HCT116 (cell line): ENCODE results near the gene PPP1R36. TPM values are rescaled to one million over a fixed set of nuclear protein-coding genes. Genes with fewer than 3 reads are reported as not detected.

Experiments used
- ATAC-seq: fragments of 200-7000 bp; cut with Tn5 transposase; 2 replicates; pipeline ENCODE4 v1.9.1; 2020; ENCODE audit warnings: mild to moderate bottlenecking, moderate library complexity
- BruUV-seq: library from RNA; stranded (reverse); fragments of 400-500 nt; replicated peaks from 2 replicates; lab custom pipeline; 2021; lab: Mats Ljungman, UMichigan
- CTCF ChIA-PET: fragments of 300-600 bp; sonication (Branson Sonifier 250); formaldehyde crosslinking; loops from one replicate; lab custom pipeline; 2021; ENCODE audit warnings: antibody characterized with exemption; lab: Charles Lee
- POLR2A ChIA-PET: fragments of 300-600, 350-600 bp; sonication (Branson Sonifier 250); formaldehyde crosslinking; loops from one replicate; lab custom pipeline; 2021; ENCODE audit warnings: antibody characterized with exemption; lab: Charles Lee
- RAD21 ChIA-PET, 2 experiments: fragments of 300-600 bp; sonication (Branson Sonifier 250); formaldehyde crosslinking; loops; one replicate each; lab custom pipeline; 2023; ENCODE audit warnings: low total read pairs in 2 of 2; ENCODE audit not compliant: uncharacterized antibody in 2 of 2, unreplicated experiment in 2 of 2, low non-redundant PET in 1 of 2; lab: Charles Lee
- DNase-seq: peaks from one replicate; pipeline ENCODE4 v3.0.0-alpha.2; 2010; ENCODE audit warnings: low read depth, low spot score
- H2AFZ ChIP-seq: fragments of 200-600 bp; shearing (Covaris generic), sonication (generic); 2 replicates; pipeline ENCODE4 v1.6.1; 2017; ENCODE audit warnings: low read depth, mixed run types, mixed read lengths, antibody characterized with exemption, low read length; ENCODE audit not compliant: poor library complexity, severe bottlenecking
- H3K27ac ChIP-seq: 2 replicates; pipeline ENCODE4 v1.5.1; 2012; ENCODE audit warnings: low read depth, low read length
- H3K27me3 ChIP-seq: fragments of 200-600 bp; sonication (generic); 2 replicates; pipeline ENCODE4 v1.6.1; 2016; ENCODE audit warnings: mixed run types, low read length, mixed read lengths; ENCODE audit not compliant: insufficient read depth
- H3K36me3 ChIP-seq, 2 experiments: fragments of 200-500 bp in 1 of 2; fragments of 200-600 bp in 1 of 2; sonication (Bioruptor generic) in 1 of 2; sonication (generic) in 1 of 2; 2 replicates each; pipeline versions ENCODE4 v1.5.1 to v1.6.1; 2014 to 2016; ENCODE audit warnings: low read length in 2 of 2, inconsistent platforms in 1 of 2, mixed read lengths in 1 of 2, mixed run types in 1 of 2; ENCODE audit not compliant: insufficient read depth in 2 of 2, control insufficient read depth in 1 of 2
- H3K4me1 ChIP-seq, 2 experiments: fragments of 200-600 bp in 1 of 2; sonication (generic) in 1 of 2; 2 replicates each; pipeline versions ENCODE4 v1.5.1 to v1.6.1; 2012 to 2017; ENCODE audit warnings: low read length in 2 of 2, inconsistent platforms in 1 of 2, mild to moderate bottlenecking in 1 of 2, mixed read lengths in 1 of 2, mixed run types in 1 of 2, moderate library complexity in 1 of 2; ENCODE audit not compliant: insufficient read depth in 2 of 2, control insufficient read depth in 1 of 2
- H3K4me2 ChIP-seq: fragments of 200-600 bp; sonication (generic); 2 replicates; pipeline ENCODE4 v1.6.1; 2017; ENCODE audit warnings: mixed run types, low read length, mixed read lengths
- H3K4me3 ChIP-seq, 2 experiments: fragments of 200-600 bp in 1 of 2; sonication (generic) in 1 of 2; replicated peaks in 1 of 2; 2 replicates each; pipeline ENCODE4 v1.5.1; 2011 to 2016; ENCODE audit warnings: low read length in 2 of 2, control low read depth in 1 of 2, low read depth in 1 of 2, mild to moderate bottlenecking in 1 of 2, mixed read lengths in 1 of 2, mixed run types in 1 of 2
- H3K79me2 ChIP-seq: fragments of 200-600 bp; sonication (generic); 2 replicates; pipeline ENCODE4 v1.6.1; 2017; ENCODE audit warnings: mild to moderate bottlenecking, mixed run types, low read length, moderate library complexity, mixed read lengths; ENCODE audit not compliant: insufficient read depth
- H3K9ac ChIP-seq: fragments of 200-600 bp; sonication (generic); 2 replicates; pipeline ENCODE4 v1.6.1; 2016; ENCODE audit warnings: low read length, mixed read lengths
- H3K9me2 ChIP-seq: fragments of 200-600 bp; sonication (generic), shearing (Covaris generic); 2 replicates; pipeline ENCODE4 v1.6.1; 2017; ENCODE audit warnings: mixed run types, mild to moderate bottlenecking, moderate library complexity; ENCODE audit not compliant: insufficient read depth
- H3K9me3 ChIP-seq, 2 experiments: fragments of 200-500 bp in 1 of 2; fragments of 200-600 bp in 1 of 2; sonication (Bioruptor generic) in 1 of 2; sonication (generic) in 1 of 2; 2 replicates each; pipeline ENCODE4 v1.6.1; 2014 to 2017; ENCODE audit warnings: low read length in 2 of 2, mixed read lengths in 2 of 2, inconsistent platforms in 1 of 2, low read depth in 1 of 2, mild to moderate bottlenecking in 1 of 2, mixed run types in 1 of 2, moderate library complexity in 1 of 2; ENCODE audit not compliant: control insufficient read depth in 1 of 2, insufficient read depth in 1 of 2
- H4K20me1 ChIP-seq: fragments of 200-600 bp; sonication (generic), shearing (Covaris generic); 2 replicates; pipeline ENCODE4 v1.6.1; 2017; ENCODE audit warnings: mixed run types, mild to moderate bottlenecking, moderate library complexity; ENCODE audit not compliant: insufficient read depth
- CBX3 ChIP-seq: IDR thresholded peaks from 2 replicates; pipeline ENCODE4 v1.6.1; 2012; ENCODE audit warnings: low read depth
- CEBPB ChIP-seq: IDR thresholded peaks from 2 replicates; pipeline ENCODE4 v1.6.1; 2012; ENCODE audit warnings: low read depth
- ELF1 ChIP-seq: IDR thresholded peaks from 2 replicates; pipeline ENCODE4 v1.6.1; 2012; ENCODE audit warnings: low read depth, borderline replicate concordance
- EZH2phosphoT487 ChIP-seq: fragments of 200-600 bp; IDR thresholded peaks from 2 replicates; pipeline ENCODE4 v1.6.1; 2018; ENCODE audit warnings: antibody characterized with exemption, borderline replicate concordance
- JUND ChIP-seq: IDR thresholded peaks from 2 replicates; pipeline ENCODE4 v1.6.1; 2012
- POLR2A ChIP-seq: IDR thresholded peaks from 2 replicates; pipeline ENCODE4 v1.7.0; 2011; ENCODE audit warnings: borderline replicate concordance; ENCODE audit not compliant: insufficient read depth, insufficient read length; ENCODE audit errors: extremely low read depth
- POLR2AphosphoS5 ChIP-seq: IDR thresholded peaks from 2 replicates; pipeline ENCODE4 v1.6.1; 2011; ENCODE audit warnings: mild to moderate bottlenecking, low read depth, low read length, moderate library complexity
- RAD21 ChIP-seq: IDR thresholded peaks from 2 replicates; pipeline ENCODE4 v1.6.1; 2012; ENCODE audit warnings: low read depth, mild to moderate bottlenecking
- SIN3A ChIP-seq: IDR thresholded peaks from 2 replicates; pipeline ENCODE4 v1.6.1; 2012; ENCODE audit warnings: low read depth
- SP1 ChIP-seq: IDR thresholded peaks from 2 replicates; pipeline ENCODE4 v1.6.1; 2012; ENCODE audit warnings: low read depth
- SRF ChIP-seq: IDR thresholded peaks from 2 replicates; pipeline ENCODE4 v1.6.1; 2012; ENCODE audit warnings: low read depth
- YY1 ChIP-seq: IDR thresholded peaks from 2 replicates; pipeline ENCODE4 v1.6.1; 2011; ENCODE audit warnings: low read length, low read depth, moderate library complexity, mild to moderate bottlenecking; ENCODE audit not compliant: insufficient replicate concordance; ENCODE audit errors: extremely low read depth
- ZFX ChIP-seq: fragments of 450-650 bp; IDR thresholded peaks from 2 replicates; pipeline ENCODE4 v1.6.1; 2017
- intact Hi-C: fragments of 100-400 bp; cut with micrococcal nuclease; formaldehyde crosslinking; loops from 2 replicates; pipeline ENCODE4 v1.10.0; 2022
- total RNA-seq: library from RNA; stranded (reverse); gene quantifications from one replicate; pipeline ENCODE4 v1.2.1, GENCODE V29; 2021; ENCODE audit not compliant: unreplicated experiment
- TF ChIP-seq, protein P1 (sequence below): IDR thresholded peaks from 2 replicates; pipeline ENCODE4 v1.6.1; 2012
- TF ChIP-seq, protein P2 (sequence below), 3 experiments: fragments of 200-600 bp in 1 of 3; sonication (generic) in 1 of 3; IDR thresholded peaks in 2 of 3; conservative IDR thresholded peaks in 1 of 3; 2 replicates each; pipeline ENCODE4 v1.5.1; 2012 to 2017; ENCODE audit warnings: low read depth in 2 of 3, low read length in 2 of 3, antibody characterized with exemption in 1 of 3, borderline replicate concordance in 1 of 3, control low read depth in 1 of 3, mild to moderate bottlenecking in 1 of 3, mixed read lengths in 1 of 3, mixed run types in 1 of 3, moderate library complexity in 1 of 3; ENCODE audit not compliant: insufficient read depth in 1 of 3
- TF ChIP-seq, protein P3 (sequence below): IDR thresholded peaks from 2 replicates; pipeline ENCODE4 v1.6.1; 2011; ENCODE audit warnings: mild to moderate bottlenecking, low read length, moderate library complexity; ENCODE audit not compliant: insufficient replicate concordance; ENCODE audit errors: extremely low read depth

Gene PPP1R36
- total RNA-seq, 1 experiment from 2014 or later, result 0.47 TPM

DNA sequence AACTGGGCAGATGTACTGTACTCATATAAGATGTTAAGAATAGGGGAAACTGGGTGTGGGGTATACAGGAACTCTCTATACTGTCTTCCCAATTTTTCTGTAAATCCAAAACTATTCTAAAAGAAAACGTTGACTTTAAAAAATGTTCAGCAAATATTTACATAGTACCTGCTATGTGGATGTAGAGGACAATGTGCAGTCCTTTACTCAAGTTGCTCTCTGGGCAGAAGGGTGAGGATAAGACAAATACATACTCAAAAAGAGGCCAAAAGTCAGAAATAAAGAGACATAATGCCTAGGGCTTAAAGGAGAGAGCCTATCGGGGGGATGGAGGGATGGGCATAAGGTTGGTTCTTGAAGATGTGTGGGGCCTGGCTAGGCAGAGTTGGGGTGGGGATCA, 44.7 kb downstream of the PPP1R36 start:
- Histone ChIP-seq H3K36me3 (no peaks in the 10 kb centered on the region), H3K27me3 (no peaks in the 10 kb centered on the region), H3K9me3 (no peaks in the 10 kb centered on the region), H3K79me2 (no peaks in the 10 kb centered on the region), H2AFZ (no peak overlapping the region), H3K9ac (no peak overlapping the region), H3K4me3 (no peak overlapping the region), H3K4me2 (no peak overlapping the region), H3K4me1 (no peaks in the 10 kb centered on the region), H3K27ac (no peak overlapping the region), H4K20me1 (no peaks in the 10 kb centered on the region), H3K9me2 (no peaks in the 10 kb centered on the region)
- ChIA-PET RAD21 (no interaction called here), CTCF (no interaction called here), POLR2A (no interaction called here)
- ATAC-seq, result no peak
- BruUV-seq, result no TSS peak
- no peak for DNase-seq
- intact Hi-C loops, result no loop called here
- TF ChIP-seq CEBPB, result no peak
- TF ChIP-seq POLR2A, result no peak
- TF ChIP-seq, protein P1, sequence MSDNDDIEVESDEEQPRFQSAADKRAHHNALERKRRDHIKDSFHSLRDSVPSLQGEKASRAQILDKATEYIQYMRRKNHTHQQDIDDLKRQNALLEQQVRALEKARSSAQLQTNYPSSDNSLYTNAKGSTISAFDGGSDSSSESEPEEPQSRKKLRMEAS, result no peak
- TF ChIP-seq EZH2phosphoT487, result no peak
- no peak for TF ChIP-seq YY1

- no peak overlapping the region for H3K4me2 ChIP-seq
- no peaks in the 10 kb centered on the region for H3K79me2 ChIP-seq
- CTCF ChIA-PET, result no interaction called here
- no peaks in the 10 kb centered on the region for H3K27me3 ChIP-seq
- H4K20me1 ChIP-seq, result no peaks in the 10 kb centered on the region
- no peaks in the 10 kb centered on the region for H3K4me1 ChIP-seq
- RAD21 ChIA-PET, result no interaction called here
- no peak overlapping the region for H3K9ac ChIP-seq
- H3K36me3 ChIP-seq, result no peaks in the 10 kb centered on the region
- intact Hi-C loops, result no loop called here
- no peaks in the 10 kb centered on the region for H3K9me2 ChIP-seq
- H3K27ac ChIP-seq, result no peak overlapping the region
- no peaks in the 10 kb centered on the region for H3K9me3 ChIP-seq
- DNase-seq, result no peak
- POLR2A ChIA-PET, result no interaction called here
- no peak overlapping the region for H2AFZ ChIP-seq
- no peak for ATAC-seq
- TF ChIP-seq CEBPB (no peak), SP1 (no peak), CBX3 (no peak), SIN3A (no peak), JUND (no peak), SRF (no peak), ZFX (no peak), POLR2AphosphoS5 (no peak), ELF1 (no peak), POLR2A (no peak), RAD21 (no peak)
- TF ChIP-seq, protein P2, sequence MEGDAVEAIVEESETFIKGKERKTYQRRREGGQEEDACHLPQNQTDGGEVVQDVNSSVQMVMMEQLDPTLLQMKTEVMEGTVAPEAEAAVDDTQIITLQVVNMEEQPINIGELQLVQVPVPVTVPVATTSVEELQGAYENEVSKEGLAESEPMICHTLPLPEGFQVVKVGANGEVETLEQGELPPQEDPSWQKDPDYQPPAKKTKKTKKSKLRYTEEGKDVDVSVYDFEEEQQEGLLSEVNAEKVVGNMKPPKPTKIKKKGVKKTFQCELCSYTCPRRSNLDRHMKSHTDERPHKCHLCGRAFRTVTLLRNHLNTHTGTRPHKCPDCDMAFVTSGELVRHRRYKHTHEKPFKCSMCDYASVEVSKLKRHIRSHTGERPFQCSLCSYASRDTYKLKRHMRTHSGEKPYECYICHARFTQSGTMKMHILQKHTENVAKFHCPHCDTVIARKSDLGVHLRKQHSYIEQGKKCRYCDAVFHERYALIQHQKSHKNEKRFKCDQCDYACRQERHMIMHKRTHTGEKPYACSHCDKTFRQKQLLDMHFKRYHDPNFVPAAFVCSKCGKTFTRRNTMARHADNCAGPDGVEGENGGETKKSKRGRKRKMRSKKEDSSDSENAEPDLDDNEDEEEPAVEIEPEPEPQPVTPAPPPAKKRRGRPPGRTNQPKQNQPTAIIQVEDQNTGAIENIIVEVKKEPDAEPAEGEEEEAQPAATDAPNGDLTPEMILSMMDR (IDR thresholded peaks at IDR 0.05 in 2 of 3, conservative IDR thresholded peaks at IDR 0.05 in 1 of 3; ENCODE audit: borderline replicate concordance in 1 of 3, insufficient read depth in 1 of 3, low read depth in 2 of 3, low read length in 2 of 3), result no peak
- TF ChIP-seq, protein P1, result no peak
- TF ChIP-seq, protein P3, sequence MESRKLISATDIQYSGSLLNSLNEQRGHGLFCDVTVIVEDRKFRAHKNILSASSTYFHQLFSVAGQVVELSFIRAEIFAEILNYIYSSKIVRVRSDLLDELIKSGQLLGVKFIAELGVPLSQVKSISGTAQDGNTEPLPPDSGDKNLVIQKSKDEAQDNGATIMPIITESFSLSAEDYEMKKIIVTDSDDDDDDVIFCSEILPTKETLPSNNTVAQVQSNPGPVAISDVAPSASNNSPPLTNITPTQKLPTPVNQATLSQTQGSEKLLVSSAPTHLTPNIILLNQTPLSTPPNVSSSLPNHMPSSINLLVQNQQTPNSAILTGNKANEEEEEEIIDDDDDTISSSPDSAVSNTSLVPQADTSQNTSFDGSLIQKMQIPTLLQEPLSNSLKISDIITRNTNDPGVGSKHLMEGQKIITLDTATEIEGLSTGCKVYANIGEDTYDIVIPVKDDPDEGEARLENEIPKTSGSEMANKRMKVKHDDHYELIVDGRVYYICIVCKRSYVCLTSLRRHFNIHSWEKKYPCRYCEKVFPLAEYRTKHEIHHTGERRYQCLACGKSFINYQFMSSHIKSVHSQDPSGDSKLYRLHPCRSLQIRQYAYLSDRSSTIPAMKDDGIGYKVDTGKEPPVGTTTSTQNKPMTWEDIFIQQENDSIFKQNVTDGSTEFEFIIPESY, result no peak
- BruUV-seq, result no TSS peak
- H3K4me3 ChIP-seq, result no peak overlapping the region
Observed at GRCh38 chr14:64598404-64598803, 48.6 kb downstream of the PPP1R36 start.
